OCI-LY1 (cell line): Measurements from ENCODE around the gene ABCA4.

Experiments
- H2AFZ ChIP-seq: fragments of 200-600 bp; sonication (generic), shearing (Covaris generic); 2 replicates; pipeline ENCODE4 v1.6.0; 2014; ENCODE audit warnings: antibody characterized with exemption, mild to moderate bottlenecking, low read length
- H3F3A ChIP-seq: fragments of 200-600 bp; sonication (generic), shearing (Covaris generic); 2 replicates; pipeline ENCODE4 v1.6.0; 2014; ENCODE audit warnings: mild to moderate bottlenecking, antibody characterized with exemption, low read length, moderate library complexity; ENCODE audit not compliant: insufficient read depth
- H3K27ac ChIP-seq: fragments of 200-600 bp; sonication (generic); 2 replicates; pipeline ENCODE4 v1.5.1; 2014; ENCODE audit warnings: low read length, mixed run types, mild to moderate bottlenecking, low read depth; ENCODE audit not compliant: poor library complexity, severe bottlenecking
- H3K27me3 ChIP-seq: fragments of 200-600 bp; sonication (generic); 2 replicates; pipeline ENCODE4 v1.6.0; 2014; ENCODE audit warnings: antibody characterized with exemption, mild to moderate bottlenecking, low read length, moderate library complexity; ENCODE audit not compliant: insufficient read depth
- H3K36me3 ChIP-seq: fragments of 200-600 bp; sonication (generic); 2 replicates; pipeline ENCODE4 v1.6.1; 2014; ENCODE audit warnings: mild to moderate bottlenecking, antibody characterized with exemption, low read length, moderate library complexity, mixed read lengths; ENCODE audit not compliant: insufficient read depth
- H3K4me1 ChIP-seq: fragments of 200-600 bp; sonication (generic); 2 replicates; pipeline ENCODE4 v1.5.1; 2014; ENCODE audit warnings: mild to moderate bottlenecking, low read length, moderate library complexity; ENCODE audit not compliant: insufficient read depth, severe bottlenecking
- H3K4me2 ChIP-seq: fragments of 200-600 bp; sonication (generic), shearing (Covaris generic); 2 replicates; pipeline ENCODE4 v1.6.1; 2014; ENCODE audit warnings: low read length
- H3K4me3 ChIP-seq: fragments of 200-600 bp; sonication (generic); 2 replicates; pipeline ENCODE4 v1.5.1; 2014; ENCODE audit warnings: low read length, low read depth, mild to moderate bottlenecking, mixed read lengths; ENCODE audit not compliant: poor library complexity, severe bottlenecking
- H3K79me2 ChIP-seq: fragments of 200-600 bp; shearing (Covaris generic); 2 replicates; pipeline ENCODE4 v1.6.1; 2016; ENCODE audit warnings: mixed run types, low read length, mixed read lengths; ENCODE audit not compliant: insufficient read depth
- H3K9ac ChIP-seq: fragments of 200-600 bp; sonication (generic), shearing (Covaris generic); 2 replicates; pipeline ENCODE4 v1.6.1; 2014; ENCODE audit warnings: mild to moderate bottlenecking, low read length, mixed read lengths
- H3K9me2 ChIP-seq: fragments of 200-600 bp; sonication (generic), shearing (Covaris generic); 2 replicates; pipeline ENCODE4 v1.6.1; 2014; ENCODE audit warnings: low read depth, mild to moderate bottlenecking, low read length, mixed read lengths
- H3K9me3 ChIP-seq: fragments of 200-600 bp; shearing (Covaris generic); 2 replicates; pipeline ENCODE4 v1.6.1; 2014; ENCODE audit warnings: low read length, mixed read lengths
- H4K20me1 ChIP-seq: fragments of 200-600 bp; sonication (generic), shearing (Covaris generic); 2 replicates; pipeline ENCODE4 v1.6.0; 2016; ENCODE audit warnings: mild to moderate bottlenecking, low read length; ENCODE audit not compliant: insufficient read depth
- CTCF ChIP-seq: fragments of 200-600 bp; sonication (generic), shearing (Covaris generic); IDR thresholded peaks from 2 replicates; pipeline ENCODE4 v1.5.1; 2017; ENCODE audit warnings: mild to moderate bottlenecking, antibody characterized with exemption, low read length, moderate library complexity, mixed read lengths
- EZH2 ChIP-seq: fragments of 200-600 bp; sonication (generic), shearing (Covaris generic); IDR thresholded peaks from 2 replicates; pipeline ENCODE4 v1.8.0; 2017; ENCODE audit warnings: borderline replicate concordance, mixed run types, mild to moderate bottlenecking, antibody characterized with exemption, low read length, moderate library complexity, mixed read lengths

The ABCA4 gene

GRCh38 chr1:94056996-94057395, 64.0 kb downstream of the ABCA4 start:
- H3F3A ChIP-seq: no peaks in the 10 kb centered on the region
- no peak overlapping the region for H3K27ac ChIP-seq
- H3K36me3 ChIP-seq: no peaks in the 10 kb centered on the region
- H3K27me3 ChIP-seq: no peaks in the 10 kb centered on the region
- H3K4me2 ChIP-seq: no peak overlapping the region
- H3K9me3 ChIP-seq: no peaks in the 10 kb centered on the region
- no peak overlapping the region for H3K4me3 ChIP-seq
- no peaks in the 10 kb centered on the region for H3K9me2 ChIP-seq
- no peaks in the 10 kb centered on the region for H3K4me1 ChIP-seq
- no peaks in the 10 kb centered on the region for H3K79me2 ChIP-seq
- TF ChIP-seq EZH2 (no peak), CTCF (no peak)
- no peaks in the 10 kb centered on the region for H4K20me1 ChIP-seq
- no peak overlapping the region for H3K9ac ChIP-seq
- no peak overlapping the region for H2AFZ ChIP-seq

- Histone ChIP-seq H3K4me3 (no peak overlapping the region), H4K20me1 (no peaks in the 10 kb centered on the region), H3K9ac (no peak overlapping the region), H3K79me2 (no peaks in the 10 kb centered on the region), H3K27me3 (no peaks in the 10 kb centered on the region), H3K36me3 (no peaks in the 10 kb centered on the region), H2AFZ (no peak overlapping the region), H3K9me3 (no peaks in the 10 kb centered on the region), H3K9me2 (no peaks in the 10 kb centered on the region), H3F3A (no peaks in the 10 kb centered on the region), H3K27ac (no peak overlapping the region), H3K4me1 (no peaks in the 10 kb centered on the region), H3K4me2 (no peak overlapping the region)
- TF ChIP-seq EZH2: no peak
- no peak for TF ChIP-seq CTCF
These were observed 64.8 kb downstream of the ABCA4 start for GRCh38 chr1:94056171-94056570.

DNA sequence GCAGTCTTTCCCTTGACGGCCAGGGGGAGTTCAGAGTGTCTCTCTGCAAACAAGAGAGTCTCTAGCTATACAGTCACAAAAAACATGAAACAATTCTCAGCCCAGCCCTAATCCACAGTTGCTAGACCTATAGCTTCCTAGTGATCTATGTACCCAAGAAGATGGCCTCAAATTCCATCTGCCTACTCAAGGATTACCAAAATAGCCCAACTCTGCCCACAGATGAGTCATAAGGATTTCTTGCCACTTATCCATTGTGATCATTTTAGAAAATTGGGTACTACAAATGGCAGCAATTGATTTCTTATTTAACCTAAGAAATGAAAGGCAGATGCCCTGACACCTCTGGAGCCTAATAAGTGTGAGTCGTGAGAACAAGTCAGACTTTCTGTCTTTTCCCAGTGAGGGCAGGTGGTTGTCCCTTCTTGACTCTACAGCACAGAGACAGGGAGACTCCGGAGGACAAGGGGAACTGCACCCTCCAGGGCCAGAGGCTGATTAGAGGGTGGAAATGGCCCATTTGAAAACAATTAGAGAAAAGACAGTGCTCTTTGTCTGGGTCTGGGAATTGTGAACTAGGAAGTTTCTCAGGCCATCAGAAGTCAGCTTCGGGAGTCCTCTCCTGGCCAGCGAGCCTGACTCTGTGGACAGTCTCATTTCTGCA, 65.4 kb downstream of the ABCA4 start:
- Histone ChIP-seq H3K36me3 (no peaks in the 10 kb centered on the region), H3K9me3 (no peaks in the 10 kb centered on the region), H3K4me1 (no peaks in the 10 kb centered on the region), H3K27me3 (no peaks in the 10 kb centered on the region), H3K4me2 (no peak overlapping the region), H3K27ac (no peak overlapping the region), H2AFZ (no peak overlapping the region), H3F3A (no peaks in the 10 kb centered on the region), H4K20me1 (no peaks in the 10 kb centered on the region), H3K9ac (no peak overlapping the region), H3K4me3 (no peak overlapping the region), H3K9me2 (no peaks in the 10 kb centered on the region), H3K79me2 (no peaks in the 10 kb centered on the region)
- TF ChIP-seq EZH2 (no peak), CTCF (no peak)
